ENCODE data around the gene ART3.

DNA sequence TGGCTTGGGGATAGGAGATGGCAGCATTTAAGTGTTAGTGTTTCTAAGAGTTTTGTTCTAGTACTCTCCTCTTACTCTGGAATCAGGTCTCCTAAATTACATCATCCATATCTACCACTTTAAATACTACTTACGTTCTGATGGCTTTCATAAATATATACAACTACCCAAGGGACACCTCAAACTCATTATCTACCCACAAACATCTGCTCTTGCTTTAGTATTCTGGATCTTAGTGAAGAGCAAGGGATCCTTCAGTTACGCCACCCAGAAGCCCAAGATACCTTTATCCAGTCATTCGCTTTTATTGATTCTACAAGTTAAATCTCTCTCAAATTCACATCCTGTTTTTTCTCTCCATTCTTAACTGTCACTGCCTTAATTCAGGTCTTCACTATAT, 66.7 kb downstream of the ART3 start:
- TF ChIP-seq OTX1 (CRISPR knock-in tag; IDR thresholded peaks at IDR 0.05) = no peak
- TF ChIP-seq PHF21A (IDR thresholded peaks at IDR 0.05; ENCODE audit: borderline replicate concordance, low read depth) = no peak
- TF ChIP-seq FOXP1 (CRISPR knock-in tag; IDR thresholded peaks at IDR 0.05) = no peak
- no peak for TF ChIP-seq ATF2 (CRISPR knock-in tag; IDR thresholded peaks at IDR 0.05)
- TF ChIP-seq EZH2 (IDR thresholded peaks at IDR 0.05; ENCODE audit: borderline replicate concordance, low read depth, low read length) = no peak
